ENCODE results near the gene MTHFR. TPM values are rescaled to one million over a fixed set of nuclear protein-coding genes. Genes with fewer than 3 reads are reported as not detected.

Gene MTHFR
- total RNA-seq, 1 experiment from 2014 or later: 18.2 TPM

DNA sequence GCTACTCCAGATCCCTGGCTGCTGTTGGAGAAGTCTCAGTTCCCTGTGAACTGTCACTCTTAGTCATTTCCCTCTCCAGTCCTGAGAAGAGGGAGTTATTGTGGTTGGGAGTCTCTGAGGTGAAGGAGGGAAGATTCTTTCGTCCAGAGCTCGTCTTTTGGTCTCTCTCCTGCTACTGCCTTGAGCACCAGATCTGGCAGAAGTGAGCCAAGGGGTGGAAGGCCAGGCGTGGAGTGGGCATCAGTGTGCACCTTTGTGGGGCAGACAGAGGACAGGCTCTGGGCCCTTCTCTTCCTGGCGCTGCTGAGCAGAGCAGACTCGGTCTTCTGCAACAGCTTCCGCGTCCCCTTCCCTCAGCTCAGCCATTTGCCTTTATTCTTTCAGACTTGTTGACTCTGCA, 19.4 kb upstream of the MTHFR start:
- H3T11ph ChIP-seq (ENCODE audit: low read length): no peak overlapping the region
- H3K23ac ChIP-seq (ENCODE audit: insufficient read length, low read depth, low read length): no peak overlapping the region
- H3K18ac ChIP-seq (ENCODE audit: insufficient read length, low read depth, low read length): no peak overlapping the region
- H4K91ac ChIP-seq (ENCODE audit: insufficient read length, low read depth, low read length): no peak overlapping the region
- no peaks in the 10 kb centered on the region for H3K79me1 ChIP-seq (ENCODE audit: insufficient read depth, low read depth, low read length, poor library complexity, severe bottlenecking)
- H2BK120ac ChIP-seq (ENCODE audit: low read depth, low read length, poor library complexity, severe bottlenecking): no peak overlapping the region
- H3K56ac ChIP-seq (ENCODE audit: insufficient read length, low read depth, low read length): no peak overlapping the region
- H4K20me1 ChIP-seq (ENCODE audit: control insufficient read depth, insufficient read depth, insufficient read length): peaks cover 2% of the 10 kb centered on the region
- H2AFZ ChIP-seq (ENCODE audit: low read length): no peak overlapping the region
- no peaks in the 10 kb centered on the region for H3K4me1 ChIP-seq (ENCODE audit: insufficient read depth, low read length)
- no peak overlapping the region for H4K5ac ChIP-seq (ENCODE audit: insufficient read length, low read depth, low read length)
- no peak overlapping the region for H3K14ac ChIP-seq (ENCODE audit: insufficient read depth, low read length)
- H3K9me3 ChIP-seq (ENCODE audit: control insufficient read depth, low read depth, low read length): no peaks in the 10 kb centered on the region
- H3K4ac ChIP-seq (ENCODE audit: low read depth, low read length): no peak overlapping the region
- TF ChIP-seq, protein P1, sequence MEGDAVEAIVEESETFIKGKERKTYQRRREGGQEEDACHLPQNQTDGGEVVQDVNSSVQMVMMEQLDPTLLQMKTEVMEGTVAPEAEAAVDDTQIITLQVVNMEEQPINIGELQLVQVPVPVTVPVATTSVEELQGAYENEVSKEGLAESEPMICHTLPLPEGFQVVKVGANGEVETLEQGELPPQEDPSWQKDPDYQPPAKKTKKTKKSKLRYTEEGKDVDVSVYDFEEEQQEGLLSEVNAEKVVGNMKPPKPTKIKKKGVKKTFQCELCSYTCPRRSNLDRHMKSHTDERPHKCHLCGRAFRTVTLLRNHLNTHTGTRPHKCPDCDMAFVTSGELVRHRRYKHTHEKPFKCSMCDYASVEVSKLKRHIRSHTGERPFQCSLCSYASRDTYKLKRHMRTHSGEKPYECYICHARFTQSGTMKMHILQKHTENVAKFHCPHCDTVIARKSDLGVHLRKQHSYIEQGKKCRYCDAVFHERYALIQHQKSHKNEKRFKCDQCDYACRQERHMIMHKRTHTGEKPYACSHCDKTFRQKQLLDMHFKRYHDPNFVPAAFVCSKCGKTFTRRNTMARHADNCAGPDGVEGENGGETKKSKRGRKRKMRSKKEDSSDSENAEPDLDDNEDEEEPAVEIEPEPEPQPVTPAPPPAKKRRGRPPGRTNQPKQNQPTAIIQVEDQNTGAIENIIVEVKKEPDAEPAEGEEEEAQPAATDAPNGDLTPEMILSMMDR (conservative IDR thresholded peaks at IDR 0.05): no peak
- H2BK20ac ChIP-seq (ENCODE audit: low read depth, low read length, poor library complexity, severe bottlenecking): no peak overlapping the region
- no peak overlapping the region for H3K4me3 Mint-ChIP-seq
- no peak overlapping the region for H2BK5ac ChIP-seq (ENCODE audit: insufficient read length, low read length)
- no peak overlapping the region for H3K27ac Mint-ChIP-seq
- H4K8ac ChIP-seq (replicated peaks; ENCODE audit: insufficient read length, low read depth, low read length): no peak overlapping the region
- no peak overlapping the region for H3K9ac ChIP-seq (ENCODE audit: extremely low read depth, insufficient read length, low read length)
- no peaks in the 10 kb centered on the region for H3K79me2 ChIP-seq (ENCODE audit: insufficient read depth, low read length)
- H3K4me1 Mint-ChIP-seq: no peaks in the 10 kb centered on the region
- DNase-seq: no peak
- no peaks in the 10 kb centered on the region for H3K23me2 ChIP-seq (ENCODE audit: insufficient read length, low read depth, low read length, poor library complexity, severe bottlenecking)
- no peak overlapping the region for H2BK15ac ChIP-seq (ENCODE audit: low read depth, low read length)
- H3K27ac ChIP-seq (ENCODE audit: insufficient read length, low read depth, low read length): no peak overlapping the region
- H2BK12ac ChIP-seq (ENCODE audit: insufficient read length, low read depth, low read length): no peak overlapping the region
- no peak overlapping the region for H3K4me2 ChIP-seq (ENCODE audit: insufficient read depth, insufficient read length, low read length)
- peaks cover 22 to 79% (median 42%) of the 10 kb centered on the region in 3 experiments for H3K36me3 Mint-ChIP-seq (ENCODE audit: insufficient read depth in 1 of 3, low read depth in 3 of 3)
- no peaks in the 10 kb centered on the region for H3K27me3 ChIP-seq (ENCODE audit: insufficient read depth, low read length)
- H2AK5ac ChIP-seq (ENCODE audit: insufficient read length, low read length): no peak overlapping the region
- H3K27me3 Mint-ChIP-seq (ENCODE audit: low read depth): no peaks in the 10 kb centered on the region
- WGBS (ENCODE audit: extremely low coverage, insufficient read length, low lambda C conversion rate): no CpG with 5 or more reads among the region's 7 CpGs
- no peaks in the 10 kb centered on the region for H3K9me3 Mint-ChIP-seq
